ENCODE results near the gene DYRK4.

DYRK4 gene

DNA sequence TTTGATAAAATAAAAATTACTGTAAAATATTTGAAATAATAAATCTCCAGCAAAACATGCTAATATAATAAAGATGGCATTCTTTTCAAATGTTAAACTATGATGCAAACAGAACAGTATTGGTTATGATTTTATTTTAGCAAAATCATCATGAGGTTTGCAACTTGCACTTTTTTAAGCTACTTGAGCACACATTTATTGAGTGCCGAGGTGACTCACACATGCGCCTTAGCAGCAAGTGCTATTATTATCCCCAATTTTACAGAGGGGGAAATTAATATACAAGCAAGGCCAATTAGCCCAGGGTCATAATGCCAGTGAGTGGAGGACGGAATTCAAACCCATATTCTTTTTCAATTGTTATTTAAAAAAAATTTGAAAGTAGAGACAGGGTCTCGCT is 7.3 kb downstream of the DYRK4 start:
- Histone ChIP-seq H3K27me3 (peaks cover 0 to 10% (median 0%) of the 10 kb centered on the region in 11 experiments; a peak in 2 of 22 replicates), H3K9ac (no peak overlapping the region), H3K9me3 (replicated peaks in 1 of 11) (no peaks in the 10 kb centered on the region), H3K4me1 (peaks cover 25 to 53% (median 39%) of the 10 kb centered on the region in 10 experiments), H3K4me2 (peak overlapping the region in 3 of 11 experiments; percentile 4 to 98 (median 34); a peak in 5 of 22 replicates), H4K20me1 (peaks cover 0 to 12% (median 0%) of the 10 kb centered on the region in 11 experiments; a peak in 4 of 22 replicates), H3K36me3 (no peaks in the 10 kb centered on the region; a peak in 1 of 22 replicates), H3K4me3 (no peak overlapping the region), H3K27ac (no peak overlapping the region)
- TF ChIP-seq Cebpa-rat (IDR thresholded peaks at IDR 0.05) = no peak

GRCh38 chr12:4572680-4573079 is 10.7 kb downstream of the DYRK4 start:
- H4K20me1 ChIP-seq = peaks cover 0 to 7% (median 0%) of the 10 kb centered on the region in 11 experiments; a peak in 2 of 22 replicates
- H3K36me3 ChIP-seq = no peaks in the 10 kb centered on the region; a peak in 1 of 22 replicates
- H3K4me3 ChIP-seq = no peak overlapping the region
- no peaks in the 10 kb centered on the region for H3K9me3 ChIP-seq (replicated peaks in 1 of 11)
- no peak overlapping the region for H3K27ac ChIP-seq
- no peak overlapping the region for H3K4me2 ChIP-seq
- H3K27me3 ChIP-seq = peaks cover 0 to 20% (median 0%) of the 10 kb centered on the region in 11 experiments; a peak in 4 of 22 replicates
- peaks cover 4 to 21% (median 7%) of the 10 kb centered on the region in 10 experiments; a peak in 18 of 20 replicates for H3K4me1 ChIP-seq
- no peak for TF ChIP-seq Cebpa-rat (IDR thresholded peaks at IDR 0.05)
- H3K9ac ChIP-seq = no peak overlapping the region

DNA sequence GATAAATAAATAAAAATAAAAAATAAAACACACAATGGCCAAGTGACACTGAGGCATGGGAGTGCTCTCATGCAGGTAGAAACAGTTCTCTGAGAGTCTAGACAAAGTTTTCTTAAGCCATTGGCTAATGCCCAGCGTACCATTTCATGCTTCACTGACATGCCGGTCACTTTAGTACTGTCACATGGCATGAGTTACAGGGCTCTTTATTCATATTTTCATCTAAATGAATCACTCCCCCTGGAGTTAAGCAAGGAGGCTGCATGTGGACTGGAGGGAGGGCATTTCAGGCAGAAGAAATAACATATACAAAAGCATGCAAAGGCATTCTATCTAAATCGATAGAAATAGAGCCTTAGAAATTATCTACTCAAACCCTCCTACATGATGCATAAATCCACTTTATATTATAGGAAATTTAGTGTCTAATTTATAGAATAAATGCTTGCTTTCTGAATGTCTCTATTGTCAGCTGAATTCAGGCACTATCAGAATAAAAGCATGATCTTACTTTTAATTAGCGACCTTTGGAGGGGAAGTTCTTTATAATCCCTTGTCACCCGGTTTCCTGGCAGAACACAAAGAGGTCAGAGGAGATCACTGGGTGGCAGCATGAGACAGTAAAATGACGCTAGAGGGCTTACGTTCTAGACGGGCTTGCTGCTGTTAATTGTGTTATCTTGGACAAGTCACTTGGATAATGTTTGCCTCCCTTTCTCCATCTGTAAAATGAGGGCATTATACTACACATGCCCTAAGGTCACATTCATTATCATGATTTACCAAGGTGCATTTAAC is 17.5 kb downstream of the DYRK4 start:
- Histone ChIP-seq H3K4me3 (no peak overlapping the region), H3K27ac (no peak overlapping the region)

GRCh38 chr12:4580281-4580688 is 18.3 kb downstream of the DYRK4 start:
- Histone ChIP-seq H3K9me3 (replicated peaks in 1 of 11) (no peaks in the 10 kb centered on the region), H3K27ac (no peak overlapping the region), H3K36me3 (no peaks in the 10 kb centered on the region), H3K9ac (0 out of 22 replicates have a peak overlapping the region, but pooled peaks of 1 of the 11 experiments have one; percentile 19), H4K20me1 (no peaks in the 10 kb centered on the region), H3K4me2 (peak overlapping the region in 8 of 11 experiments; percentile 2 to 51 (median 34); a peak in 11 of 22 replicates), H3K27me3 (peaks cover 0 to 7% (median 0%) of the 10 kb centered on the region in 11 experiments; a peak in 3 of 22 replicates), H3K4me3 (no peak overlapping the region), H3K4me1 (peaks cover 0 to 13% (median 10%) of the 10 kb centered on the region in 10 experiments; a peak in 12 of 20 replicates)
- TF ChIP-seq Cebpa-rat (IDR thresholded peaks at IDR 0.05) = no peak

More for the DNA sequence above, 17.5 kb downstream of the DYRK4 start:
- TF ChIP-seq Cebpa-rat (IDR thresholded peaks at IDR 0.05) = no peak
- Histone ChIP-seq H3K36me3 (no peaks in the 10 kb centered on the region), H3K4me2 (peak overlapping the region in 7 of 11 experiments; percentile 2 to 51 (median 38); a peak in 10 of 22 replicates), H4K20me1 (no peaks in the 10 kb centered on the region), H3K9me3 (replicated peaks in 1 of 11) (no peaks in the 10 kb centered on the region), H3K27me3 (peaks cover 0 to 12% (median 0%) of the 10 kb centered on the region in 11 experiments; a peak in 3 of 22 replicates), H3K4me1 (peaks cover 0 to 19% (median 10%) of the 10 kb centered on the region in 10 experiments; a peak in 12 of 20 replicates), H3K9ac (no peak overlapping the region)

- no peak overlapping the region for H3K9ac ChIP-seq
- H3K9me3 ChIP-seq (replicated peaks in 1 of 11) = no peaks in the 10 kb centered on the region
- no peak overlapping the region for H3K4me3 ChIP-seq
- TF ChIP-seq Cebpa-rat (IDR thresholded peaks at IDR 0.05) = no peak
- H3K4me2 ChIP-seq = no peak overlapping the region
- no peaks in the 10 kb centered on the region for H3K36me3 ChIP-seq
- peaks cover 0 to 5% (median 0%) of the 10 kb centered on the region in 11 experiments; a peak in 1 of 22 replicates for H3K27me3 ChIP-seq
- H3K4me1 ChIP-seq = peaks cover 0 to 13% (median 10%) of the 10 kb centered on the region in 10 experiments; a peak in 12 of 20 replicates
- no peak overlapping the region for H3K27ac ChIP-seq
- no peaks in the 10 kb centered on the region for H4K20me1 ChIP-seq
These were observed 22.3 kb downstream of the DYRK4 start for GRCh38 chr12:4584281-4584680.

- no peak overlapping the region for H3K9ac ChIP-seq
- H3K4me3 ChIP-seq = no peak overlapping the region
- no peak overlapping the region for H3K4me2 ChIP-seq
- peaks cover 0 to 11% (median 9%) of the 10 kb centered on the region in 10 experiments; a peak in 12 of 20 replicates for H3K4me1 ChIP-seq
- no peak overlapping the region for H3K27ac ChIP-seq
- H3K36me3 ChIP-seq = no peaks in the 10 kb centered on the region
- no peaks in the 10 kb centered on the region for H4K20me1 ChIP-seq
- no peak for TF ChIP-seq Cebpa-rat (IDR thresholded peaks at IDR 0.05)
- no peaks in the 10 kb centered on the region for H3K9me3 ChIP-seq (replicated peaks in 1 of 11)
- H3K27me3 ChIP-seq = peaks cover 0 to 5% (median 0%) of the 10 kb centered on the region in 11 experiments; a peak in 1 of 22 replicates
These were observed 22.9 kb downstream of the DYRK4 start for GRCh38 chr12:4584896-4585295.

DNA sequence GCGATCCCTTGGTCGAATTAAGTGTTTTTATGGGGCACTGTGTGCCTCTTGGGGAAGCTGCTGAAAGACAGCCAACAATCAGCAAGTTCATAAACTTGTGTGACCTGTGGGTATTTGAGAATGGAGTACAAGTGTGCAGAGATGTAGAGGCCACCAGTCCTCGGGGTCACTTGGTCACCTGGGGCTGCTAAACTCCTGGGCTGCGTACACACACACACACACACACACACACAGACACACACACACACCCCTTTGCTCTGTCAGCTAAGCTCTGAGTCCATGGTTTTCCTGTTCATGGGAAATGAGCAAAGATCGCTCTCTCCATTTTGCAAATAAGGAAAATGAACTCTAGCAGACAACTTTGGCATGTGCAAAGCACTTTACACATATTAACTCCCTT is 24.5 kb downstream of the DYRK4 start:
- Histone ChIP-seq H3K9ac (no peak overlapping the region), H3K27me3 (no peaks in the 10 kb centered on the region)
- no peak for TF ChIP-seq Cebpa-rat (IDR thresholded peaks at IDR 0.05)

DNA sequence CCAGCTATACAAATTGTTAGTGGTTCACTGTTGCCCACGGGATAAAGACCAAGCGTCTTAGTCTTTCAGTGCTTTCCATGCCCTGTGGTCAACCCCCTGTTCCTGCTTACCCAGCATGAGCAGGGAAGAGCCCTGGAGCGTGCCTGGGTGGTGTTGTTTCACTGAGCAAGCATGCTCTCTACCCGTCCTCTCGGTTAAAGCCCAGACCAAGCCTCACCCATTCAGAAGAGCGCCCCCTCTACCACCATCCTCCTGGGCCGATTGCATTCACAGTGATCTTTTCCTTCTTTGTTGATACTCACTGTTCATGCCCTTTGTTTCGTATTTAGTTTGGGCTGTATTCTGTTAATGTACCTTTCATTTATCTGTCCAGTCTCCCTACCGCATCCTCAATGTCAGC is 25.1 kb downstream of the DYRK4 start:
- Histone ChIP-seq H4K20me1 (no peaks in the 10 kb centered on the region), H3K9ac (no peak overlapping the region), H3K27me3 (no peaks in the 10 kb centered on the region), H3K4me2 (no peak overlapping the region), H3K36me3 (no peaks in the 10 kb centered on the region), H3K9me3 (replicated peaks in 1 of 11) (no peaks in the 10 kb centered on the region), H3K4me1 (no peaks in the 10 kb centered on the region), H3K4me3 (no peak overlapping the region), H3K27ac (no peak overlapping the region)
- TF ChIP-seq Cebpa-rat (IDR thresholded peaks at IDR 0.05) = no peak

More for the DNA sequence above, 24.5 kb downstream of the DYRK4 start:
- H3K36me3 ChIP-seq = no peaks in the 10 kb centered on the region
- no peak overlapping the region for H3K4me3 ChIP-seq
- H4K20me1 ChIP-seq = no peaks in the 10 kb centered on the region
- H3K4me2 ChIP-seq = no peak overlapping the region
- no peaks in the 10 kb centered on the region for H3K9me3 ChIP-seq (replicated peaks in 1 of 11)
- H3K4me1 ChIP-seq = no peaks in the 10 kb centered on the region
- no peak overlapping the region for H3K27ac ChIP-seq

DNA sequence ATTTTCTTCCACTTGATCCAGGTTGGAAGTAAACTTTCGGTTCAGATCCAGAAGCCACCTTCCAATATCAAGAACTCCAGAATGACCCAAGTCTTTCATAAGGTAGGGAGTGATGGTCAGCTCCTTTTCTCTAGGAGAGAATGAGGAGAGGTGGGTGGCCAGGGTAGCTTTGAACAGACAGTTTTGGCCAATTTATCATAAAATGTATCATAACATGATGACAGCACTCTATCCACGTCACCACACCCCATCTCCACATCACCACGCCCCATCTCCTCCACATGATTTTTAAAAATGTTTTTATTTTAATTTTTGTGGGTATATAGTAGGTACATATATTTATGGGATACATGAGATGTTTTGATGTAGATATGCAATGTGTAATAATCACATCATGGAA is 26.9 kb downstream of the DYRK4 start:
- Histone ChIP-seq H3K4me1 (no peaks in the 10 kb centered on the region), H3K4me2 (no peak overlapping the region), H3K36me3 (no peaks in the 10 kb centered on the region), H3K9me3 (replicated peaks in 1 of 11) (no peaks in the 10 kb centered on the region), H3K9ac (no peak overlapping the region), H3K27ac (no peak overlapping the region), H3K27me3 (no peaks in the 10 kb centered on the region), H4K20me1 (no peaks in the 10 kb centered on the region), H3K4me3 (no peak overlapping the region)
- no peak for TF ChIP-seq Cebpa-rat (IDR thresholded peaks at IDR 0.05)
